ENCODE results near the gene FSD2. TPM values are rescaled to one million over a fixed set of nuclear protein-coding genes. Genes with fewer than 3 reads are reported as not detected.

Gene FSD2
- total and polyA plus RNA-seq, 2 of the 8 experiments (the other 6 are each of a cell fraction or from before 2014, with no cell fraction given) = 0.02 TPM; not detected in 1

- no peak for TF ChIP-seq CHD7 (IDR thresholded peaks at IDR 0.05; ENCODE audit: insufficient replicate concordance, low read length)
- no peak for TF ChIP-seq EP300 (IDR thresholded peaks at IDR 0.05; ENCODE audit: borderline replicate concordance in 1 of 2, low read depth in 2 of 2, low read length in 2 of 2)
- no peak for TF ChIP-seq CTCF (IDR thresholded peaks at IDR 0.05; ENCODE audit: control extremely low read depth in 1 of 3, insufficient read depth in 1 of 3, low read depth in 1 of 3, low read length in 3 of 3)
- TF ChIP-seq KDM4A (IDR thresholded peaks at IDR 0.05; ENCODE audit: low read depth, low read length, severe bottlenecking) = peak; percentile 89
- TF ChIP-seq RNF2 (IDR thresholded peaks at IDR 0.05; ENCODE audit: borderline replicate concordance, low read depth, low read length, missing control alignments, poor library complexity, severe bottlenecking) = no peak
- no peak for TF ChIP-seq CHD2 (IDR thresholded peaks at IDR 0.05; ENCODE audit: low read length)
Measured at GRCh38 chr15:82749951-82750830, 55.7 kb downstream of the FSD2 start (continued).
